ENCODE data around the gene U2AF1L4.

Gene U2AF1L4

DNA sequence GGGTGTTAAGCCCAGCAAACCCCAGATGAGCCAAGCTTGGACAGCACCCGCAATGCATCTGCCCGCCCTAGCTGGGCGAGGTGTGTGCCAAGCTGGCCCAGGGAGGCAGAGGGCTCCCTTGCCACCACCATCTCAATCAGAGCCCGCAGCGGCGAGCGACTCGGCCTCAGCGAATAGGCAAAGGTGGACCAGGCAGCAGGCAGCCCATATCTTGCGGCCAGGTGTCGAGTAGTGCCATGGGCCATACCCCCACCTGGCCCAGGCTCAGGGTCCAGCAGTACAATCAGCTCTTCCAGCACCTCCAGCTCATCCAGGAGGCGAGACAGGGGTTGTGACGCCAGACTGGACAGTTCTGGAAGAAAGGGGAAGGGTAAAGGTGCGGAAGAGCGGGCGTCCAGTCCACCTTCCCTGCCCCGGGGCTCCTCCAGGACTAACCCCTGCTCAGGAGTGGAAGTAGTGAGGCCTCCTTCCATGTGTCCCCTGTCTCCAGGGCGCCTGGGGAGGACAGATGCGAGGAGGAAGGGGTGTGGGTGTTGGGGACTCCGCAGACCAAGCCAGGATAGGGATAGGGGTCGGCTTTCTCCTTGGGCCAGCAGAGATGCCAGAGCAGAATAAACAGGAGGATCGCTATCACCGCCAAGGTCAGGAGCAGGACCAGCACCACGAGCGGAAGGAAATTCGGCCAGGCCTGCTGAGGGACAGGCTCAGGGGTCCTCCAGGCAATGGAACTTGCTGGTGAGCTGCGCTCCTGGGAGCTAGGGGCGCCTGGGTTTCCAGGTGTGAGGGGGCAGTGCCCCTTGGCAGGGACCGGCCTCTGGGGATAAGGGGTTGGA, 5.7 kb downstream of the U2AF1L4 start:
- H3K4me3 ChIP-seq = peak overlapping the region; percentile 58 to 72
- no peak for TF ChIP-seq CTCF (IDR thresholded peaks at IDR 0.05)
- no peak for DNase-seq
- H3K4me1 ChIP-seq = peaks cover 0 to 32% (median 21%) of the 10 kb centered on the region in 4 donors
- peak overlapping the region; percentile 79 to 90 for H3K27ac ChIP-seq
- intact Hi-C loops (cut with DNase I; ENCODE audit: low total_unique reads) = no loop called here
- peaks cover 15 to 54% (median 45%) of the 10 kb centered on the region in 3 donors for H3K36me3 ChIP-seq
- no peaks in the 10 kb centered on the region for H3K27me3 ChIP-seq
- no peaks in the 10 kb centered on the region for H3K9me3 ChIP-seq

- intact Hi-C loops (cut with DNase I; ENCODE audit: low total_unique reads) = no loop called here
- Histone ChIP-seq H3K27ac (no peak overlapping the region), H3K4me1 (peaks cover 0 to 26% (median 15%) of the 10 kb centered on the region in 4 donors), H3K9me3 (no peaks in the 10 kb centered on the region), H3K36me3 (peaks cover 15 to 60% (median 49%) of the 10 kb centered on the region in 3 donors), H3K4me3 (no peak overlapping the region), H3K27me3 (no peaks in the 10 kb centered on the region)
- no peak for DNase-seq
- no peak for TF ChIP-seq CTCF (IDR thresholded peaks at IDR 0.05)
Observed at GRCh38 chr19:35738887-35739229, 6.4 kb downstream of the U2AF1L4 start.

- DNase-seq = no peak
- Histone ChIP-seq H3K4me1 (peaks cover 0 to 23% (median 14%) of the 10 kb centered on the region in 4 donors), H3K9me3 (no peaks in the 10 kb centered on the region), H3K36me3 (peaks cover 15 to 66% (median 55%) of the 10 kb centered on the region in 3 donors), H3K4me3 (no peak overlapping the region), H3K27ac (no peak overlapping the region), H3K27me3 (no peaks in the 10 kb centered on the region)
- no peak for TF ChIP-seq CTCF (IDR thresholded peaks at IDR 0.05)
- intact Hi-C loops (cut with DNase I; ENCODE audit: low total_unique reads) = no loop called here
Observed at GRCh38 chr19:35738021-35738886, 7.0 kb downstream of the U2AF1L4 start.

DNA sequence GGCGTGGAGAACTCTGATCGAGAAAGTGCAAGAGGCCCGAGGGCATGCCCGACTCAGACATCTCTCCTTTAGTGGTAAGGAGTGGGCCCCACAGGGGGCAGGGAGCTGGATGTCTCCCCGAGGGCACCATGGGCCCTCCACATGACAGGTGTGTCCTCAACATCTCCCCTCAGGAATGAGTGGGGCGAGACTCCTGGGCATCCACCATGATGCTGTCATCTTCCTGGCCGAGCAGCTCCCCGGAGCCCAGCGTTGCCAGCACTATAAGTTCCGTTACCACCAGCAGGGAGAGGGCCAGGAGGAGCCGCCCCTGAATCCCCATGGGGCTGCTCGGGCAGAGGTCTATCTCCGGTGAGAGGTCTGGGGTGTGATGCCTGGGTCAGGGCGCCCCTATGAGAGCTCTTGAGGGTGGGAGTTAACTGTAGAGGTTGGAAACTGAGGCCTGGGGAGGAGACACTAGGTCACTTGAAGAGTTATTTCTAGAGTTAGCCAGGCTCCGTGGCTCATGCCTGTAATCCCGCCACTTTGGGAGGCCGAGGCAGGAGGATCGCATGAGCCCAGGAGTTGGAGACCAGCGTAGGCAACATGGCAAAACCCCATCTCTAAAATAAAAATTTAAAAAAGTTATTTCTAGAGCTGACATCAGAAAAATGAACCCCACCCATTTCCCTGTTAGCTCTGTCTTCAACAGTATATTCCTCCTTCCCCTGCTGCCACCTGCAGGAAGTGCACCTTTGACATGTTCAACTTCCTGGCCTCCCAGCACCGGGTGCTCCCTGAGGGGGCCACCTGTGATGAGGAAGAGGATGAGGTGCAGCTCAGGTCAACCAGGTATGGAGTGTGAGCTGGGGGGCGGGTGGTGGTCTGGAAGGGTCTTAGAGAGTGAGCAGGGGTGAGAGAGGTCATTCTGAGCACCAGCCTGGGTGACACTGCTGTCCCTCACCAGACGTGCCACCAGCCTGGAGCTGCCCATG, 8.0 kb downstream of the U2AF1L4 start:
- intact Hi-C loops (cut with DNase I; ENCODE audit: low total_unique reads) = no loop called here
- Histone ChIP-seq H3K4me1 (peaks cover 0 to 23% (median 14%) of the 10 kb centered on the region in 4 donors), H3K4me3 (no peak overlapping the region), H3K9me3 (no peaks in the 10 kb centered on the region), H3K36me3 (peaks cover 22 to 70% (median 66%) of the 10 kb centered on the region in 3 donors), H3K27ac (no peak overlapping the region), H3K27me3 (no peaks in the 10 kb centered on the region)
- DNase-seq = no peak
- TF ChIP-seq CTCF (IDR thresholded peaks at IDR 0.05) = no peak

DNA sequence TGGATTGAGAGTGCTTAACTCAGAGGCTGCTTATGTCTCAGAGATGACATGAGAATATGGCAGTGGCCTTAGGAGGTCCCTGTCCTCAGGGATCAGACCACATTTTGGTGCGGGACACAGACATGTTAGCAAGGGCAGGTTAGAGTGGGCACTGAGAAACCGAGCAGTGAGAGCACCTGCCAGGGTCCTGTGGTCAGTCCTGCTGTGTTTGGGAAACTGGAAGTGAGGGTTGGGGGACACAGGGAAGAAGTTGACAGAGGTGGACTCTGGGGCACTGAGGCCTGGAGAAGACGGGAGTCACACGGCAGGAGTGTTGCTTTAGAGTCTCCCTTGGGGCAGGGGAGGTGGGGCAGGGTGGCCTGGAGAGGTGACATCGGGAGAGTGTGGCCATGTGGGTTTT, 10.3 kb downstream of the U2AF1L4 start:
- no peak overlapping the region for H3K27ac ChIP-seq
- H3K36me3 ChIP-seq = peaks cover 45 to 93% (median 89%) of the 10 kb centered on the region in 3 donors
- H3K27me3 ChIP-seq = no peaks in the 10 kb centered on the region
- peaks cover 0 to 9% (median 7%) of the 10 kb centered on the region in 4 donors for H3K4me1 ChIP-seq
- no peaks in the 10 kb centered on the region for H3K9me3 ChIP-seq
- no peak for DNase-seq
- intact Hi-C loops (cut with DNase I; ENCODE audit: low total_unique reads) = no loop called here
- H3K4me3 ChIP-seq = no peak overlapping the region
- no peak for TF ChIP-seq CTCF (IDR thresholded peaks at IDR 0.05)

Measured in tibial artery (tissue), 4 donors.